Cardiac fibroblast (primary cell): Measurements from ENCODE around the gene ZNF254.
"Not testable (repeated sequence)": the region's sequence is repeated elsewhere in the genome, so short reads cannot be mapped to it uniquely, and the experiment has no call there.

ENCODE experiments used
- DNase-seq, 2 donors: peaks; one replicate each; pipeline versions ENCODE4 v3.0.0 to v3.0.0-alpha.2; 2010; ENCODE audit warnings: low read depth in 2 of 2
- H3K4me3 ChIP-seq, 2 donors: replicated peaks in 1 of 2; 1 replicate in 1 of 2; 2 replicates in 1 of 2; pipeline ENCODE4 v1.5.1; 2011; ENCODE audit warnings: low read depth in 2 of 2, low read length in 2 of 2, mild to moderate bottlenecking in 2 of 2, moderate library complexity in 1 of 2
- TF ChIP-seq, protein P1 (sequence below): IDR thresholded peaks from one replicate; pipeline ENCODE4 v1.5.1; 2011; ENCODE audit warnings: low read depth, mild to moderate bottlenecking, low read length, inconsistent platforms

Gene ZNF254

GRCh38 chr19:24086974-24087595, at the start of gene ZNF254:
Gene ZNF254, plus strand, starts transcription at chr19:24087187. Its CDS starts 121 bp downstream, at chr19:24087308.
- H3K4me3 ChIP-seq, result peak within 1 kb of the TSS; percentile 86 to 92
- TF ChIP-seq, protein P1, sequence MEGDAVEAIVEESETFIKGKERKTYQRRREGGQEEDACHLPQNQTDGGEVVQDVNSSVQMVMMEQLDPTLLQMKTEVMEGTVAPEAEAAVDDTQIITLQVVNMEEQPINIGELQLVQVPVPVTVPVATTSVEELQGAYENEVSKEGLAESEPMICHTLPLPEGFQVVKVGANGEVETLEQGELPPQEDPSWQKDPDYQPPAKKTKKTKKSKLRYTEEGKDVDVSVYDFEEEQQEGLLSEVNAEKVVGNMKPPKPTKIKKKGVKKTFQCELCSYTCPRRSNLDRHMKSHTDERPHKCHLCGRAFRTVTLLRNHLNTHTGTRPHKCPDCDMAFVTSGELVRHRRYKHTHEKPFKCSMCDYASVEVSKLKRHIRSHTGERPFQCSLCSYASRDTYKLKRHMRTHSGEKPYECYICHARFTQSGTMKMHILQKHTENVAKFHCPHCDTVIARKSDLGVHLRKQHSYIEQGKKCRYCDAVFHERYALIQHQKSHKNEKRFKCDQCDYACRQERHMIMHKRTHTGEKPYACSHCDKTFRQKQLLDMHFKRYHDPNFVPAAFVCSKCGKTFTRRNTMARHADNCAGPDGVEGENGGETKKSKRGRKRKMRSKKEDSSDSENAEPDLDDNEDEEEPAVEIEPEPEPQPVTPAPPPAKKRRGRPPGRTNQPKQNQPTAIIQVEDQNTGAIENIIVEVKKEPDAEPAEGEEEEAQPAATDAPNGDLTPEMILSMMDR, result peak; percentile 16
- DNase-seq, result peak; percentile 95 to 96

DNA sequence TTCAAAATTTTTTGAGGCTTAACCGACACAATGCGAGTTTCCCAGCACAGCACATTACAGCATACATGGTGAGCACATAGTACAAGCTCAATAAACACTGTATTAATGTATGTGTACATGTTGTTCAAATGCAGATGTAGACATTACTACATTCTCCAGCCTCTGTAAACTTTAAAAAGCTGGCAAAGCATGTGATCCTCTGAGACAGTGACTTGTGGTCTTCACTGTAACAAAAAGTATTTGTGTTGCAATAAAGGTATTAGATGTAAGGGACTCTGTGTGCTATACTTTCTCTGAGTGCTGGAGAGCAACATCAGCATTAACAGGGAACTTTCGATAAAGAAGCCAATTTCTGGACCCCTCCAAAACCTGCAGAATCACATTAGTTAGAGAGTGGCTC, 46.4 kb upstream of the ZNF254 start:
- H3K4me3 ChIP-seq, result no peak overlapping the region
- DNase-seq, result no peak
- TF ChIP-seq, protein P1, result no peak

GRCh38 chr19:24041326-24041725, 45.7 kb upstream of the ZNF254 start:
- H3K4me3 ChIP-seq, DNase-seq: not testable (repeated sequence)

- DNase-seq, result no peak
- TF ChIP-seq, protein P1, result no peak
- no peak overlapping the region for H3K4me3 ChIP-seq
These were observed 40.4 kb upstream of the ZNF254 start for GRCh38 chr19:24046550-24046949.

GRCh38 chr19:24048261-24048660, 38.7 kb upstream of the ZNF254 start:
- no peak overlapping the region for H3K4me3 ChIP-seq
- TF ChIP-seq, protein P1, result peak; percentile 17
- no peak for DNase-seq

GRCh38 chr19:24049537-24049936, 37.5 kb upstream of the ZNF254 start:
- H3K4me3 ChIP-seq, result no peak overlapping the region
- no peak for DNase-seq
- TF ChIP-seq, protein P1, result no peak

DNA sequence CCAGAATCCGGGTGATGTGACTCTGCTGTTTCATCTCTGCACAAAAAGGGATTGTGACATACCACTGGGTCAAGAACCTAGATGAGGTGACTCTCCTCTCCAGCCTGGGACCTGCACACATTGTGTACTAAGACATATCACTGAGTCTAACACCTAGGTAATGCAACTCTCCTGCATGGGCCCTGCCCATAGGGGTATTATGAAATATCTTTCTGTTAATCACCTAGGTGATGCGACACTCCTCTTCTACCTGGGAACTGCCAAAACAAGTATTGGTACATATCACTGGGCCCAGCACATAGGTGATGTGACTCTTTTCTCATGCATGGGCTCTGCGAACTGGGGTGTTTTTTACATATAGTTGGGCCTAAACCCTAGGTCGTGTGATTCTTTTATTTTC, 35.5 kb upstream of the ZNF254 start:
- DNase-seq, result no peak
- no peak overlapping the region for H3K4me3 ChIP-seq
- TF ChIP-seq, protein P1, result no peak
